22Rv1 (cell line): Measurements from ENCODE around the gene MOB2.

Experiments used
- CTCF ChIP-seq: fragments of 450-650 bp; IDR thresholded peaks from 2 replicates; pipeline ENCODE4 v1.5.1; 2017; ENCODE audit warnings: mild to moderate bottlenecking
- ZFX ChIP-seq: fragments of 450-650 bp; IDR thresholded peaks from 2 replicates; pipeline ENCODE4 v1.6.1; 2017; ENCODE audit warnings: antibody characterized with exemption, borderline replicate concordance

DNA sequence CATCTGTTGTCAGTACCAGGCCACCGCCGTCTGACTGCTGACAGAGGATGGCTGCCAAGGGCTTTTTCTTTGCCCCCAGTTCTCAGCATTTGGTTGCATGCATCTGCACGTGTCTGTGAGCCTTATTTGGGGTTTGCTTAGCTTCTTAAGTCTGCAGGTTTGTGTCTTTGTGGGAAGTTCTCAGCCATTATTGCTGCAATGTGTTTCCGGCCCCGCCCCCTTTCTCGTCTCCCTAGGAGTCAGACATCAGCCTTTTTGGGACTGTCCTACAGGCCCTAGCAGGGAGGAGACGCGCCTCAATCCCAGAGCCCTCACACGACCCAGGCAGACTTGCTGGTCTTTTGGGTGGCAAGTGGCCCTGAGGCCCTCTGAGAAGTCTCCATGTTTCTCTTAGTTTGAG is 8.0 kb downstream of the MOB2 start:
- TF ChIP-seq ZFX (no peak), CTCF (no peak)
